ENCODE results near the gene SLC9A1.

Gene SLC9A1

DNA sequence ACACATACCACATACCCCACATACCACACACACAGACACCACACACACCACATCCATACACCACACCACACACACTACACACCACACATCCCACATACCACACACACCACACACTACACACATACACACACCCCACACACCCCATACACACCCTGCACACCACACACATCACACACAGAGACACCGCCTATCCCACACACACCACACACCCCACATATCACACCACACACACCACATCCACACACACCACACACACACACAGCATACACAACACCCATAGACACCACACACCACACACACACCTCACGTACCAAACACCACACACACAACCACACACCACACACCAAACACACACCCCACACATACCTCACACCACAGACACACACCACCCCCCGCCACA lies 68.3 kb downstream of the SLC9A1 start:
- ChIA-PET POLR2A (no interaction called here), CTCF (no interaction called here)
- no peak for DNase-seq (ENCODE audit: extremely low spot score)
- no peak for TF ChIP-seq FOXM1 (IDR thresholded peaks at IDR 0.05; ENCODE audit: borderline replicate concordance)
- TF ChIP-seq ARNT (IDR thresholded peaks at IDR 0.05) = no peak
- TF ChIP-seq BHLHE40 (IDR thresholded peaks at IDR 0.05; ENCODE audit: borderline replicate concordance) = no peak
- TF ChIP-seq FOXA1 (IDR thresholded peaks at IDR 0.05) = no peak
- no peak for TF ChIP-seq FOXK2 (IDR thresholded peaks at IDR 0.05)
- no peak for TF ChIP-seq ZNF384 (IDR thresholded peaks at IDR 0.05)
- TF ChIP-seq LEF1 (IDR thresholded peaks at IDR 0.05; ENCODE audit: borderline replicate concordance) = no peak
- TF ChIP-seq SUZ12 (IDR thresholded peaks at IDR 0.05) = no peak
- TF ChIP-seq PKNOX1 (IDR thresholded peaks at IDR 0.05) = no peak
- no peak for TF ChIP-seq NFRKB (IDR thresholded peaks at IDR 0.05)
- no peak for TF ChIP-seq SP1 (IDR thresholded peaks at IDR 0.05)
- TF ChIP-seq L3MBTL2 (conservative IDR thresholded peaks at IDR 0.05) = no peak
- no peak for TF ChIP-seq TARDBP (IDR thresholded peaks at IDR 0.05)
- TF ChIP-seq HDGF (IDR thresholded peaks at IDR 0.05; ENCODE audit: borderline replicate concordance) = no peak
- no peak for TF ChIP-seq CTBP1 (IDR thresholded peaks at IDR 0.05; ENCODE audit: borderline replicate concordance)
- TF ChIP-seq ELF4 (IDR thresholded peaks at IDR 0.05) = no peak

GRCh38 chr1:27086026-27086425 lies 68.9 kb downstream of the SLC9A1 start:
- ChIA-PET POLR2A (no interaction called here), CTCF (no interaction called here)
- DNase-seq (ENCODE audit: extremely low spot score) = no peak
- TF ChIP-seq ELF4 (IDR thresholded peaks at IDR 0.05) (no peak), HDGF (IDR thresholded peaks at IDR 0.05; ENCODE audit: borderline replicate concordance) (no peak), L3MBTL2 (conservative IDR thresholded peaks at IDR 0.05) (no peak), NFRKB (IDR thresholded peaks at IDR 0.05) (no peak), SUZ12 (IDR thresholded peaks at IDR 0.05) (no peak)

DNA sequence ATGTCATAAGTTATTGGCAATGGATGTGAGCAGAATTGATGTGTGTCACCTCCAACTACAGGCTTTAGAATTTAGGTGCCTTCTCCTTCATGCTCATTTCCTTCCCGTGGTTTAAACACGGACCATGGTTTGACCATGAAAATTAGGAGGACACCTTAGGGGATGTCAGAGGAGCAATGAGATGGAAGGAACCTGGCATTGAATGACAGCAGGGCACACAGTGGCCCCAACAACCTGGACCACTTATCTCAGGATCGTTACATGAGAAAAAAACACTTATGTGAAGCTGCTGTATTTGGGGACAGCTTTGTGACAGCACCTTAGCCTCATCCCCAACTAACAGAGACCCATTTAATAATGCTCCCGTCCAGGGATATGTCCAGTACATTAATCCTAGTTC lies 70.8 kb downstream of the SLC9A1 start:
- CTCF ChIA-PET = no interaction called here

GRCh38 chr1:27077968-27078367 lies 77.0 kb downstream of the SLC9A1 start:
- no peak for DNase-seq (ENCODE audit: extremely low spot score)
- POLR2A ChIA-PET = no interaction called here
- TF ChIP-seq FOXA1 (IDR thresholded peaks at IDR 0.05) (no peak), ZNF384 (IDR thresholded peaks at IDR 0.05) (no peak), PKNOX1 (IDR thresholded peaks at IDR 0.05) (no peak), ARNT (IDR thresholded peaks at IDR 0.05) (no peak), L3MBTL2 (conservative IDR thresholded peaks at IDR 0.05) (no peak), NFRKB (IDR thresholded peaks at IDR 0.05) (no peak), FOXK2 (IDR thresholded peaks at IDR 0.05) (no peak), TARDBP (IDR thresholded peaks at IDR 0.05) (no peak), CTBP1 (IDR thresholded peaks at IDR 0.05; ENCODE audit: borderline replicate concordance) (no peak), BHLHE40 (IDR thresholded peaks at IDR 0.05; ENCODE audit: borderline replicate concordance) (no peak), LEF1 (IDR thresholded peaks at IDR 0.05; ENCODE audit: borderline replicate concordance) (no peak), FOXM1 (IDR thresholded peaks at IDR 0.05; ENCODE audit: borderline replicate concordance) (no peak), SP1 (IDR thresholded peaks at IDR 0.05) (no peak), SUZ12 (IDR thresholded peaks at IDR 0.05) (no peak), HDGF (IDR thresholded peaks at IDR 0.05; ENCODE audit: borderline replicate concordance) (no peak), ELF4 (IDR thresholded peaks at IDR 0.05) (no peak)
- CTCF ChIA-PET = interaction anchor here (0.7 kb wide), 1 partner anchor 80 kb away, joined by 3 read pairs; no protein-coding TSS in a partner anchor

More for the DNA sequence above, 70.8 kb downstream of the SLC9A1 start:
- peak; percentile 41; the same call in 1 of the 2 replicates for TF ChIP-seq PKNOX1 (IDR thresholded peaks at IDR 0.05)
- no peak for TF ChIP-seq NFRKB (IDR thresholded peaks at IDR 0.05)
- no peak for DNase-seq (ENCODE audit: extremely low spot score)
- POLR2A ChIA-PET = no interaction called here

DNA sequence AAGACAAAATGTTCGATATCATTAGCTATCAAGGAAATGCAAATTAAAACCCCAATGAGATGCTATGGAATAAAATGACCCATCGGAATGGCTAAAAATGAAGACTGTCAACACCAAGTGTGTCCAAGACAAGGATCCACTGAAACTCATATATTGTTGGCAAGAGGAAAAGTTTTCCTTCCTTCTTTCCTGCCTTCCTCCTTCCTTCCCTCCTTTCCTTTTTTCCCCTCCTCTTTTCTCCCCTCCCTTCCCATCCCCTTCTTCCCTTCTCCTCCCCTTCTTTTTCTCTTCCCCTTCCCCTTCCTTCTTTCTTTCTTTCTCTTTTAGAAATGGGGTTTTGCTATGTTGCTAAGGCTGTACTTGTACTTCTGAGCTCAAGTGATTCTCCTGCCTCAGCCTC lies 78.1 kb downstream of the SLC9A1 start:
- ChIA-PET POLR2A (no interaction called here), CTCF (interaction anchor here (0.9 kb wide), 1 partner anchor 32 kb away, joined by 3 read pairs; no protein-coding TSS in a partner anchor)
- no peak for TF ChIP-seq FOXA1 (IDR thresholded peaks at IDR 0.05)
- no peak for TF ChIP-seq ZNF384 (IDR thresholded peaks at IDR 0.05)
- no peak for TF ChIP-seq FOXK2 (IDR thresholded peaks at IDR 0.05)
- no peak for TF ChIP-seq L3MBTL2 (conservative IDR thresholded peaks at IDR 0.05)
- no peak for TF ChIP-seq BHLHE40 (IDR thresholded peaks at IDR 0.05; ENCODE audit: borderline replicate concordance)
- TF ChIP-seq SP1 (IDR thresholded peaks at IDR 0.05) = no peak
- TF ChIP-seq FOXM1 (IDR thresholded peaks at IDR 0.05; ENCODE audit: borderline replicate concordance) = no peak
- TF ChIP-seq LEF1 (IDR thresholded peaks at IDR 0.05; ENCODE audit: borderline replicate concordance) = no peak
- no peak for TF ChIP-seq NFRKB (IDR thresholded peaks at IDR 0.05)
- no peak for TF ChIP-seq CTBP1 (IDR thresholded peaks at IDR 0.05; ENCODE audit: borderline replicate concordance)
- no peak for TF ChIP-seq HDGF (IDR thresholded peaks at IDR 0.05; ENCODE audit: borderline replicate concordance)
- TF ChIP-seq SUZ12 (IDR thresholded peaks at IDR 0.05) = no peak
- no peak for TF ChIP-seq PKNOX1 (IDR thresholded peaks at IDR 0.05)
- TF ChIP-seq ARNT (IDR thresholded peaks at IDR 0.05) = no peak
- no peak for TF ChIP-seq ELF4 (IDR thresholded peaks at IDR 0.05)
- TF ChIP-seq TARDBP (IDR thresholded peaks at IDR 0.05) = no peak
- DNase-seq (ENCODE audit: extremely low spot score) = no peak

DNA sequence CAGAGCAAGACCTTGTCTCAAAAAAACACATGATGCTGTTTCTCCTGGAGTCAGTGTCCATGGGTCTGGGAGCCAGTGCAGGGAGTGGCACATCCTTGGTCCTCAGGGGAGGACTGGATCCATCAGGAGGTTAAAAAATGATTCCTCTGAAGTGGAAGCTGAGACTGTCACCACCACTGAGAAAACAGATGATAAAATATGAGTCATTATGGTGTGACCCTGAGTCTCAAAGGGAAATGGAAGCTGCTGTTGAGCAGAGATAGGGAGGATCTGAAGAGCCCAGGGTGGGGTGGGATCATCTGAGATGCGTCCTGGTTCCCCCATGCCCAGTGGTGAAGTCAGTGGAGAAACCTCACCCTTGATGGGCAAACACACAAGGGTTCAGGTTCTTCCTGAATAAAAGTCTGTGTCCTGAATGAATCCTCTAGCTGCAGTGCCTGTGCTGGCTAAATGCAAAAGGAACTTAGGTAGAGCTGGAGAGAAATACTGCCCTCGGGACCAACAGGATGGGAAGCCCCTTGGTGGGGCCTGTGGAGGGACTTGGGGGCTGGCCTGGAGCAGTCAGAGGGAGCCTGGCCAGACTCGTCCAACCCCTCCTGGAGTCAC lies 80.6 kb downstream of the SLC9A1 start:
- no peak for TF ChIP-seq FOXM1 (IDR thresholded peaks at IDR 0.05; ENCODE audit: borderline replicate concordance)
- no peak for TF ChIP-seq TARDBP (IDR thresholded peaks at IDR 0.05)
- TF ChIP-seq SUZ12 (IDR thresholded peaks at IDR 0.05) = no peak
- TF ChIP-seq ZNF384 (IDR thresholded peaks at IDR 0.05) = no peak
- TF ChIP-seq FOXA1 (IDR thresholded peaks at IDR 0.05) = no peak
- no peak for TF ChIP-seq NFRKB (IDR thresholded peaks at IDR 0.05)
- TF ChIP-seq HDGF (IDR thresholded peaks at IDR 0.05; ENCODE audit: borderline replicate concordance) = no peak
- TF ChIP-seq ARNT (IDR thresholded peaks at IDR 0.05) = no peak
- TF ChIP-seq SP1 (IDR thresholded peaks at IDR 0.05) = no peak
- no peak for TF ChIP-seq CTBP1 (IDR thresholded peaks at IDR 0.05; ENCODE audit: borderline replicate concordance)
- POLR2A ChIA-PET = no interaction called here
- CTCF ChIA-PET = interaction anchor here (1.1 kb wide), 1 partner anchor 29 kb away, joined by 8 read pairs; no protein-coding TSS in a partner anchor
- no peak for DNase-seq (ENCODE audit: extremely low spot score)

Data from HEK293T (cell line).